NCI-H526 treated with DMSO at 0.1 percent for 48 hours (cell line): Measurements from ENCODE around the gene NLE1.
A peak's percentile ranks its signal among the peaks of the same experiment; 100 is the strongest.
"Not testable (repeated sequence)": the region's sequence is repeated elsewhere in the genome, so short reads cannot be mapped to it uniquely, and the experiment has no call there.

Experiments
- DNase-seq: peaks from one replicate; lab custom pipeline; 2025; lab: John Stamatoyannopoulos, UW

Gene NLE1

DNA sequence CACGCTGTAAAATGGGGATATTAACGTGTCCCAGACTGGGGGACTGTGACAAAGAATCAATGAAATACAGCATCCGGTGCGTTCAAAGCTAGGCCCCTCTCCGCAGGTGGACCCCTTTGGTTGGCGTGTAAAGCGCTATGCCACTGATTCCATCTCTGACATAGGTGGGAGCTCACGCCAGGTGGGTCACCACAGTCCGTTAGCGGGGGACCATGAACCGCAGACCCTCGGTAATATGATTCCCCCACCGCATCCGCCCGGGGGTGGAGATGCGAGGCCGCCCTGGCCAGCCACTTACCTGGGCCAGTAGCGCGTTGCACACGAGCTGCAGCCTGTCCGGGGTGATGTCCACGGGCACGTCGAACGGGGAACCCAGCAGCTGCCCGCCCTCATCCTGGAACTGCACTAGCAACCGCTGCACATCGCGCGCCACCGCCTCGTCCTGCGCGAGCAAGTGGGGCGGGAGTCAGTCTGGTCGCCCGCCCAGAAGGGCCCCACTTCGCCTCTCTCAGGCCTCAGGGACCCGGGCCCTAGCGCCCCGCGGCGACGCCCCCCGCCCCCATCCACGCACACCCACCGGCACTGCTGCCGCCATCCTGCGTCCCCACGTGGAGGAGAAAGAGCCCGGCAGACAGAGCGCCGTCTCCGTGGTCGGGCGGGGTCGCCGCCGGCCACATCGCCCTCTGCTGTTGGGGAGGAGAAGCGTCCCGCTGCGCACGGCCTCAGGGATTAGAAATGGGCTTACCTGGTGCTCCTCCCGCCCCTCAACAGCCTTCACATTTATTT lies at the start of gene NLE1:
Gene NLE1 (minus strand): TSS at position 623 of the 786 bp plus-strand sequence. CDS start 28 bp downstream, at position 595.
- peak; percentile 43 for DNase-seq

GRCh38 chr17:35191001-35191695 lies 49.0 kb upstream of the NLE1 start:
- no peak for DNase-seq

- DNase-seq, result no peak
Observed at GRCh38 chr17:35189291-35189690, 47.2 kb upstream of the NLE1 start.

DNA sequence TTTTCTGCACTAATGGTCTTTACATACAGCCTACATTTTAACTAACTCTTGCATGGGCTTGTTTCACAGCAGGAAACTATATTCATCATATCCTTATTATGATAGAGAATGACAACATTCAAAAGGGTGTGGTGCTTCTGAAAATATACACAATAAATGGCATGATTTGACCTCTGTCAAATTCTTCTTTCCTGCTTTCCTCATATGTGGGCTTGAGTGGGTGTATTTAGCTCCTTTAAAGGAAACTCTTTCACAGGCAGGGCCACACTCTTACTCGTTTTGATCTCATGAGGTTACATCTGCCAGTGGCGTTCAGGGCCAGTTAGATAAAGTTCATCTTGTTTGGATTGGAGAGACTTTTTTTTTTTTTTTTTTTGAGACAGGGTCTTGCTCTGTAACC lies 46.0 kb upstream of the NLE1 start:
- no peak for DNase-seq

DNA sequence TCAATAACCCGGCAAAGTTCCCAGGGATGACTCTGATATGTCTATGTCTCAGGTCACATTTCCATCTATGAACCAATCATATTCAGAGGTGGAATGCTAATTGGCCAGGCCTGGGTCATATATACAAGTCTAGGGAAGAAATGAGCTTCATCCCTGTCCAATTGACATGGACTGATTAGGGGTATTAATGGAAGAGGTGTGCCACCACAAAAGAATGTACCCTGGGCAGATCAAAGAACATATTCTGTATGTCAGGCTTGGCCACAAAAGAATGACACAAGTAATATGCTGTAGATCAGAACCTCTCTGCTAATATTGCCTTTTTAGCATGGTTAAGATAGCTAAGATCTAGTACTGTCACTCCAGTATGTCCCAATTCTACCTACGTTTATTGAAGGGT lies 45.4 kb upstream of the NLE1 start:
- no peak for DNase-seq

DNA sequence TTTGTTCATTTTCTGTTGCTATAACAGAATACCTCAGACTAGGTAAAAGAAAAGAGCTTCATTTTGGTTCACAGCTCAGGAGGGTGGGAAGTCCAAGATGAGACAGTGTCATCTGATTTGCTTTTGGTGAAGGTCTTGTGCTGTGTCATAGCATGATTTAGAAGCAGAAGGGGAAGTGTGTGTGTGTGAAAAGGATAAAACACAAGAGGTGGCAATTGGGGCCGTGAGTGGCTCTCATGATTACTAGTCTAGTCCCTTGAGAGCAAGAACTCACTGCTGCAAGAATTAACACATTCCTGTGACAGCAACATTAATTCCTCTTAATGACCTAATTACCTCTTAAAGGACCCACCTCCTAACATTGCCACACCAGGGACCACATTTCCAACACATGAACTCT lies 43.7 kb upstream of the NLE1 start:
- DNase-seq, result no peak

- DNase-seq, result no peak
Observed at GRCh38 chr17:35184274-35184673, 42.2 kb upstream of the NLE1 start.

- DNase-seq, result no peak
Observed at GRCh38 chr17:35183332-35183731, 41.2 kb upstream of the NLE1 start.

DNA sequence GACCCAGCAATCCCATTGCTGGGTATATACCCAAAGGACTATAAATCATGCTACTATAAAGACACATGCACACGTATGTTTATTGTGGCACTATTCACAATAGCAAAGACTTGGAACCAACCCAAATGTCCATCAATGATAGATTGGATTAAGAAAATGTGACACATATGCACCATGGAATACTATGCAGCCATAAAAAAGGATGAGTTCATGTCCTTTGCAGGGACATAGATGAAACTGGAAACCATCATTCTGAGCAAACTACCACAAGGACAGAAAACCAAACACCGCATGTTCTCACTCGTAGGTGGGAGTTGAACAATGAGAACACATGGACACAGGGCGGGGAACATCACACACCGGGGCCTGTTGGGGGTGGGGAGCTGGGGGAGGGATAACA lies 37.3 kb upstream of the NLE1 start:
- not testable (repeated sequence) for DNase-seq

DNA sequence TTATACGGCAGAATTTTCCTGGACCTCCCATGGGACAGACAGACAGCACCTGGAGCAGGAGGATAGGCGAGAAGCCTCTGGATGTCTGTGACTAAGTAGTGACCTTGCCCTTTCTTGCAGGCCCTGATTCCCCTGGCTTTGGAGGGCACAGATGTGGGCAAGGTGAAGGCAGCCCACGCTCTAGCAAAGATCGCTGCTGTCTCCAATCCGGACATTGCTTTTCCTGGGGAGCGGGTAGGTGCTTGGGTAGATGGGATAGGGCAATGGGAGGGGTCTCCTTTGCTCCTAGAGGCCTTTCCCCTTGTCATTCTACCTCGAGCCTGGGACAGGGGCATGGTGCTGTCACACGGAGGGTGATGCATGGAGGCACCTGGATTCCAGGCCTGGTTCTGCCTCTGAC lies 34.8 kb upstream of the NLE1 start:
- DNase-seq, result no peak

DNA sequence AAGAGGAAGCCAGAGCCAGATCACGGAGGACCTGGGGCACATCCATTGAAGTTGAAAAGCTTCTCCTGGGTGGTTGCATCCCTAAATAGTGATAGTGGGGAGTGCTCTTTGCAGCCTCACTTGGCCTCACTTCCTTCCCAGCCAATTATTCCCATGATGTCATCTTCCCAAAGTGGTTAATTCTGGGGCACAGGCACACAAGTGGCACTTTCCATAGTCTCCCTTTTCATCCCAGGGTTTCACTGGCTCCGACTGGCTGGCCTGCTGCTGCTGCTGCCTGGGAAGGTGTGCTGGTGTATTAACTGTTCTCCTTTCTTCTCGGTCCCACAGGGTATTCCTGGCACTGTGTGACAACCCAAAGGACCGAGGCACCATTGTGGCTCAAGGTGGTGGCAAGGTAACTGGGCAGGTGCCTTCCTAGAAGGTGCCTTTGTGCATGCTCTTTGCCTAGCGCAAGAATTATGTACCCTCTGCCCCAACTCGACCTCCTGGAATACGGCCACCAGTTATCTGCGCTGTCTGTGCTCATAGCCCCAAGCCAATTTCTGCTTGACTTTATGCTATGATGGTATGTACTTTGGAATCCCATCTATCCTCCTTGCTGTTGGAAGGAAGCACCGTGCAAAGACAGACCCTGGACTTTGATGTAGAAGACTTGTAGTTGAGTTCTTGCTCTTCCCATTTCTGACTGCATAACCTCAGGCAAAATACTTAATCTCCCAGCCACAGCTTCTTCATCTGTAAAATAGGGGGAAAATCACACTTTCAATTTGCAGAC lies 33.7 kb upstream of the NLE1 start:
- no peak for DNase-seq

DNA sequence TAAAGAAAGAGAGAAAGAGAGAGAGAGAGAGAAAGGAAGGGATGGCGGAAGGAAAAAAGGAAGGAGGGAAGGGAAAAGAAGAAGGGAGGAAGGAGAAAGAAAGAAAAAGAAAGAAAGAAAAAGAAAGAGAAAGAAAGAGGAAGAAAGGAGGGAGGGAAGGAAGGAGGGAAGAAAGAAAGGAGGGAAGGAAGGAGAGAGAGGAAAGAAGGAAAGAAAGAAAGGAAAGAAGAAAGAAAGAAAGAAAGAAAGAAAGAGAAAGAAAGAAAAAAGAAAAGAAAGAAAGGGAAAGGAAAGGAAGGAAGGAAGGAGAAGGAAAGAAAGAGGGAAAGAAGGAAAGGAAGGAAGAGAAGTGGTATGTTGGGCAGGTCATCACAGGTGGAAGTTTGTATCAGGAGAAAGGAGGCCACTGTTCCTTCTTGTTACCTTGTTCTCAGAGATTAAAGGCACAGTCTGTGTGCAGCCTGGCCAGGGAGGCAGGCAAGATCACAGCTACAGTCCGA lies 32.8 kb upstream of the NLE1 start:
- no peak for DNase-seq

GRCh38 chr17:35172321-35172720 lies 30.2 kb upstream of the NLE1 start:
- not testable (repeated sequence) for DNase-seq

- no peak for DNase-seq
Observed at GRCh38 chr17:35171834-35172233, 29.7 kb upstream of the NLE1 start.

DNA sequence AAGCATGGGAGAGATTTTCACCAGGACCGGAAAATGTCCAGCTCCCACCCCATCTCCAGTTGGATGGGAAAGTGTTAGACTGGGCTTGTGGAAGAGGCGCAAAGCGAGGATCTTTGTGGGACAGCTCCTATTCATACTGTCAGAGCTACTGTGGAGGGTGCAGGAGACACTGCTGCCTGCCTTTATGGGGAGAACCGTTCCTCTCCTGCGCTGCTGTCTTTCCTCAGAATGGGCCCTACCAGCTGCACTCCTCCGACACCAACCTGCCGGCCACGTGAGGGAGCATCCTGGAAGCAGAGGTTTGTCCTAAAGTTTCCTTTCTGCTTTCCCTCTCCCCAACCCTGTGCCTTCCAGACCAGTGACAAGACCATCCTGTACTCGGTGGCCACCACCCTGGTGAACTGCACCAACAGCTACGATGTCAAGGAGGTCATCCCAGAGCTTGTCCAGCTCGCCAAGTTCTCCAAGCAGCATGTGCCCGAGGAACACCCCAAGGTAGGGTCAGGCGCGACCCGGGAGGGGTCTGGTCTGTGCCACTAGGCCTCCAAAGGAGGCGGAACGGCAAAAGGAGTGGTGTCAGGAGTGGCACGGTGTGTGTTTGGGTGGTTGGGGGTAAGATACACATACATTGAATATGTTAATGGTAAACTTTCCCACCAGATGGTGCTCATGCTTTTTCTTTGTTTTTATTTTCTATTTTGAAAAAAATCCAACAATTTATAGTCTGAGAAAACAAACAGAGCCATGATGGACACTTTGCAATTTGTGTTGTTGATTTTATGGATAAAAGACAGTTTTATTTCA lies 29.1 kb upstream of the NLE1 start:
- no peak for DNase-seq

DNA sequence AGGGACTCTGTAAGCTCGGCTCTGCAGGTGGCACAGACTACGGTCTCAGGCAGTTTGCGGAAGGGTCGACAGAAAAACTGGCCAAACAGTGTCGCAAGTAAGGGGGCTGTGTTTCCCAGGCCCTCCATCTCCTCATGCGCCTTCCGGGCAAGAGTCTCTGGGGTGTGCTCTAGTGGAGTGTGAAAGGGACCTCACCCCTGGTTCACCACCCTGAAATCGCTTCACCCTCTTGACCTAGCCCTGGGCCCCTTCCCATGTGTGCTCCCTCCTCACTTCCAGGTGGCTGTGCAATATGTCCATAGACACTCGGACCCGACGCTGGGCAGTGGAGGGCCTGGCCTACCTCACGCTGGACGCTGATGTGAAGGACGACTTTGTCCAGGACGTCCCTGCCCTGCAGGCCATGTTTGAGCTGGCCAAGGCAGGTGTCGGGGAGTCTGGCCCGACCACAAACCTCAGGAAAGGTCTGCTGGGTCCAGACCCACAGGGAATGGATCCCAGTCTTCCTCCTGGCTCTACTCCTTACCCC lies 27.8 kb upstream of the NLE1 start:
- DNase-seq, result no peak

- DNase-seq, result no peak
Observed at GRCh38 chr17:35167666-35168065, 25.6 kb upstream of the NLE1 start.

GRCh38 chr17:35167046-35167445 lies 24.9 kb upstream of the NLE1 start:
- DNase-seq, result no peak

GRCh38 chr17:35166526-35166925 lies 24.4 kb upstream of the NLE1 start:
- no peak for DNase-seq

- DNase-seq, result no peak
Observed at GRCh38 chr17:35164716-35165115, 22.6 kb upstream of the NLE1 start.

- no peak for DNase-seq
Observed at GRCh38 chr17:35163886-35164285, 21.8 kb upstream of the NLE1 start.

DNA sequence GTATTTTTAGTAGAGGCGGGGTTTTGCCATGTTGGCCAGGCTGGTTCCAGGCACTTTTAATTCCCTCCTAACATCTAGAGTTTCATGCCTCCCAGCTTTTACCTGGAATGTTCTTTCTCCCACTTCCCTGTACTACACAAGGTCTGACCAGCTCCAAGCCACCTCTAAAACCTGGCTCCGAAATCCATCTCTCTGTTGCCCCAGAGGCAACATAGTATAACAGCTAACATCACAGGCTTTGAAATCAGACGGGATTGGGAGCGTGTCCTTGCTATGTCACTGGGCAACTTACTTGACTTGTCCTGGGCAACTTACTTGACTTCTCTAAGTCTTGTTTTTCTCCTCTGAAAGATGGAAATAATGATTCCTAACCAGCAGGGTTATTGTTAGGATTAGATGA lies 20.7 kb upstream of the NLE1 start:
- no peak for DNase-seq
